ENCODE measurements around the gene HPN. TPM values are rescaled to one million over a fixed set of nuclear protein-coding genes. Genes with fewer than 3 reads are reported as not detected.
"Not testable (repeated sequence)": the region's sequence is repeated elsewhere in the genome, so short reads cannot be mapped to it uniquely, and the experiment has no call there.

HPN gene
- total RNA-seq = under 0.01 TPM in 2 replicates

- no peak for DNase-seq (ENCODE audit: low read depth in 2 of 2)
These were observed at the start of gene HPN for GRCh38 chr19:35041548-35042055. Gene HPN (plus strand): TSS chr19:35041721. CDS start chr19:35042507, 786 bp downstream.

- not testable (repeated sequence) for DNase-seq (ENCODE audit: low read depth in 2 of 2)
These were observed 48.9 kb upstream of the HPN start for GRCh38 chr19:34992582-34992981.

- no peak for DNase-seq (ENCODE audit: low read depth in 2 of 2)
These were observed 47.3 kb upstream of the HPN start for GRCh38 chr19:34994286-34994642.

- peak; percentile 68 to 75 for DNase-seq (ENCODE audit: low read depth in 2 of 2)
These were observed 46.6 kb upstream of the HPN start for GRCh38 chr19:34994643-34995541.

- DNase-seq (ENCODE audit: low read depth in 2 of 2) = no peak
These were observed 46.0 kb upstream of the HPN start for GRCh38 chr19:34995551-34995950.

DNA sequence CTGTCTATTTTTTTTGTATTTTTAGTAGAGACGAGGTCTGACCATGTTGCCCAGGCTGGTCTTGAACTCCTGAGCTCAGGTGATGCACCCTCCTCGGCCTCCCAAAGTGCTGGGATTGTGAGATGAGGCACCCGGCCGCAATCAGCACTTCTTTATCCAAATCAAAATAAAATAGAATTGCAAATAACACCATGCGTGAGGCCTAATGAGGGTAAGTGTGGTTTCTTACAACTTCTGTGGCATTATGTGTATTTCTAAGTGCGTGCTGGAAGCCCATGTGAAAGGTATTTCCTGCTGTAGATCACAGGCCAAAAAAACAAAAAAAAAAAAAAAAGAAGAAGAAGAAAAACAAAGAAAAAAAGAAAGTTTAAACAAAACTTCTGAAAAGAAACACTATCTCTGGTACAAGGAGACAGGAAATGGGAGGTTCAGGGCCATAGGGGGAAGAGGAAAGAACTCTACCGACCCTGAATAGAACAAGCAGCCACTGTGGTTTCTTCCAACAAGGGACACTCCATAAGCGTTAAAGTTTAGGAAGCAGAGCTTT lies 44.4 kb upstream of the HPN start:
- DNase-seq (ENCODE audit: low read depth in 2 of 2) = peak; percentile 47 to 53

- DNase-seq (ENCODE audit: low read depth in 2 of 2) = not testable (repeated sequence)
These were observed 43.3 kb upstream of the HPN start for GRCh38 chr19:34998224-34998623.

GRCh38 chr19:34998777-34999497 lies 42.6 kb upstream of the HPN start:
- DNase-seq (ENCODE audit: low read depth in 2 of 2) = no peak

DNA sequence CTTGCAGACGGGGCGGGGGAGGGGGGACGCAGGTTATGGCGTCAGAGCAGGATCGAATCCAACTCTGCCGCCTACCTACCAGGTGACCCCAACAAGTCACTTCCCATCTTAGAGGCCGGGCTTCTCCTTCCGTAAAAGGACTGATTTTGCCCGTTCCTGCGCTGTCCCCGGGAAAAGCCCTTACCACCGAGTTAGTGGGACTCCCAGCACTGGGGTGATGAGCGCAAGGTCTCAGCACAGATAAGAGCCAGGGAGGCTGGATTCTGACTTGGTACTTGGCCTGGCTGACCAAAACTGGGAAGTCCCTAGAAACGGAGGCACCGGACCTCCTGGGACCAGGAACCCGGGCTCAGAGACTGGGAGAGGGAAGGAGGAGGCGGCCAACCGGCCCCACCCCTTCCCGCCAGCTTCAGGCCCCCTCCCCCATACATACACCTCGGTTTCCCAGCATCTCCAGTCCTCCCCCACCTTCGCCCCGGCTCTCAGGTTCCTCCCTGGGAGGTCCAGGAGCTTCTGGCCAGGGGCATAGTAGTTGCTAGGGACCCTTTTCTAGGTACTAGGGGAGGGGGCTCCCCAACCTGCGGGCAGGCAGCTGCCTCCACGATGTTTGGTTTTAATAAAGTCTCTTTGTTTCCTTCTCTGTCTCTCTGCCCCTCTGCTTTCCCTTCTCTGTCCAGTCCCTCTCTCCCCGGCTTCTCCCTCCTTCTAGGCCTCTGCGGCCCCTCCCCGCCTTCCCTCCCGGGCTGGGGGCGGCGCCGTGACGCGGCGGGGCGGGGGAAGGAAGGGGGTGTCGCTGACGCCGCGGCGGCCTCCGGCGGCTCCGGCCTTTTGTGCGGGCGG lies 41.8 kb upstream of the HPN start, which contains the start of gene GRAMD1A:
TSS of gene GRAMD1A (plus strand) at position 826 of the 840 bp plus-strand sequence. CDS start 156 bp downstream, outside the sequence.
- peak; percentile 73 to 87 for DNase-seq (ENCODE audit: low read depth in 2 of 2)

- no peak for DNase-seq (ENCODE audit: low read depth in 2 of 2)
These were observed 41.2 kb upstream of the HPN start for GRCh38 chr19:35000338-35000646.

GRCh38 chr19:35000647-35001501 lies 40.6 kb upstream of the HPN start:
- peak; percentile 33 to 50 for DNase-seq (ENCODE audit: low read depth in 2 of 2)

DNA sequence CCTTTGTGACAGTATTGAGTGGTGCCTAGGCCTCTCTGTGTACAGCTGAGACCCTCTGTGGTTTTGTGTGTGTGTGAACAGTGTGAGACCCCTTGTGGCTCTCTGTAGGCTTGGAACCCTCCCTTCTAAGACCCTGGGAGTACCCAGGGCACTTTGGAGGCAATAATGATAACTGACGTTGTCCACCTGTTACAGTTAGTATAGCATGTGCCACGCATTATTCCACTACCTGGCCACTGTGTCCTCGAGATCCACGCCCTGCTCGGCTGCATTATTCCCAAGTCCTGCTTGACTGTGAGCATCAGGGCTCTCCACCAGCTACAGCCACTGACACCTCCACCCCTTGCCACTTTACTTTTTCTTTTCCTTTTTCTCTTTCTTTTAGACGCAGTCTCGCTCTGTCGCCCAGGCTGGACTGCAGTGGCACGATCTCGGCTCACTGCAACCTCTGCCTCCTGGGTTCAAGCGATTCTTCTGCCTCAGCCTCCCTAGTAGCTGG lies 39.4 kb upstream of the HPN start:
- no peak for DNase-seq (ENCODE audit: low read depth in 2 of 2)

DNA sequence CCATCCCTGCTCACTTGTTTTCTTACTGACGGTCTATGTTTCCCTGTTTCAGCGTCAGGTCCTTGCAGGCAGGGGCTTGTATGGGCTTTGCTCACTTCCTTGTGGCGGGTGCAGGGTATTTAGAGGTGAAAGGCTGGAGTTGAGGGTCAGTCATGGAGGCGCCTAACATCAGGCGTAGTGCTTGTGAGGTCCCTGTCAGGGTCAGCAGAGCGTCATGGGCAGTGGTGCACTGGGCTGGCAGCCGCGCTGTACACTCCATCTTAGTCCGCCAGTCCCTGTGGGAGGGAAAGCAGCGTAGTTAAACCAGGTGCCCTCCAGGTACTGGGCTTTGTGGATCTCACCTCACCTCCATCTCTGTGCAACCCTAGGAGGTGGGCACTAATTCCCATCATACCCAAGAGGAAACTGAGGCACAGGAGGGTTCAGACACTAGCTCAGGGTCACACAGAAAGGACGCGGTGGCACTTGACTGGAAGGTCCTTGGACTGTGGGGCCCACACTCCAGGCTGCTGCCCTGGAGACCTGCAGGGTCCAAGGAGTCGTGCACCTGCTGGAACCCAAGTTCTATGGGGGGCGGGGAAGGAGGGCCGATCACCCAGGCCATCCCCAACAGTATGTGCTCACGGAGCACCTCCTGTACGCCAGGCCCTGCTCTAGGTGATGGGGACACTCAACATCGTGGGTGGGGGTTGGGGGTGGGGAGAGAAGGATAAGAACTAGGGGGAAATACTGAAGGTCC lies 36.8 kb upstream of the HPN start:
- no peak for DNase-seq (ENCODE audit: low read depth in 2 of 2)

GRCh38 chr19:35005256-35005977 lies 36.1 kb upstream of the HPN start:
- DNase-seq (ENCODE audit: low read depth in 2 of 2) = no peak

DNA sequence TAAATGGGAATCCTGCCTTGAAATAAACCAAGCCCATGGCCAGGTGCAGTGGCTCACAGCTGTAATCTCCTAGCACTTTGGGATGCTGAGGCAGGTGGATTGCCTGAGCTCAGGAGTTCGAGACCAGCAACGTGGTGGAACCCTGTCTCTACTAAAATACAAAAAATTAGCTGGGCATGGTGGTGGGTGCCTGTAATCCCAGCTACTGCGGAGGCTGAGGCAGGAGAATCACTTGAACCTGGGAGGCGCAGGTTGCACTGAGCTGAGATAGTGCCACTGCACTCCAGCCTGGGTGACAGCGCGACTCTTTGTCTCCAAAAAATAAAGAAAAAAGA lies 35.5 kb upstream of the HPN start:
- DNase-seq (ENCODE audit: low read depth in 2 of 2) = not testable (repeated sequence)

- DNase-seq (ENCODE audit: low read depth in 2 of 2) = peak in 1 of 2 donors; percentile 80
These were observed 35.1 kb upstream of the HPN start for GRCh38 chr19:35006342-35006998.

GRCh38 chr19:35006999-35007365 lies 34.5 kb upstream of the HPN start:
- DNase-seq (ENCODE audit: low read depth in 2 of 2) = no peak

- DNase-seq (ENCODE audit: low read depth in 2 of 2) = not testable (repeated sequence)
These were observed 34.1 kb upstream of the HPN start for GRCh38 chr19:35007427-35007826.

Data from lung microvascular endothelial cell (primary cell).